ENCODE measurements around the gene HSF2BP. TPM values are rescaled to one million over a fixed set of nuclear protein-coding genes. Genes with fewer than 3 reads are reported as not detected.

The HSF2BP gene
- total and polyA plus RNA-seq, 2 of the 8 experiments (the other 6 are each of a cell fraction or from before 2014, with no cell fraction given) = 0.51 to 0.93 TPM

GRCh38 chr21:43645976-43646375 lies 13.3 kb downstream of the HSF2BP start (continued):
- TF ChIP-seq PHF8 (conservative IDR thresholded peaks at IDR 0.05; ENCODE audit: low read depth, low read length) (no peak), CHD7 (IDR thresholded peaks at IDR 0.05; ENCODE audit: insufficient replicate concordance, low read length) (no peak), GABPA (IDR thresholded peaks at IDR 0.05; ENCODE audit: borderline replicate concordance, insufficient read depth, low read length) (no peak)
